Measurements from ENCODE around the gene UTP14A. TPM values are rescaled to one million over a fixed set of nuclear protein-coding genes. Genes with fewer than 3 reads are reported as not detected.
"Not testable (repeated sequence)": the region's sequence is repeated elsewhere in the genome, so short reads cannot be mapped to it uniquely, and the experiment has no call there.

Gene UTP14A
- total RNA-seq, result 10 to 100 TPM; 12.6 to 17.3 (median 14.6) TPM
- polyA plus RNA-seq, result 10 to 100 TPM; 11.2 to 14.0 (median 12.3) TPM
- long read RNA-seq, donor 1, transcript UTP14A-201 (15 exons, 2,488 nt), result major isoform, 5 of 15 reads
- long read RNA-seq, donor 1, partial matches to known transcripts, result 10 of 15 reads
- long read RNA-seq, donor 1, other reads (novel, unspliced or antisense), result 0 of 15 reads
- long read RNA-seq, donor 2, partial matches to known transcripts, result 8 of 9 reads
- long read RNA-seq, donor 2, other reads (novel, unspliced or antisense), result 0 of 9 reads

GRCh38 chrX:129905787-129906580 lies at the start of gene UTP14A:
UTP14A (plus strand) TSS chrX:129906164; CDS start chrX:129906211, 47 bp downstream.
- peak within 1 kb of the TSS; percentile 60 to 76 (median 64) for H3K4me3 ChIP-seq
- H3K36me3 ChIP-seq, result peaks cover 0 to 35% (median 25%) of the 10 kb centered on the region in 6 donors
- TF ChIP-seq POLR2A (IDR thresholded peaks at IDR 0.05) (no peak), POLR2AphosphoS5 (IDR thresholded peaks at IDR 0.05) (peak; percentile 76 to 89 (median 84)), CTCF (IDR thresholded peaks at IDR 0.05 in 8 of 11, conservative IDR thresholded peaks at IDR 0.05 in 3 of 11) (peak in 1 of 11 experiments; percentile 10)
- DNase-seq, result peak; percentile 94
- intact Hi-C loops (cut with DNase I; ENCODE audit: low total_unique reads), result no loop called here
- no peaks in the 10 kb centered on the region for H3K9me3 ChIP-seq
- peak within 1 kb of the TSS; percentile 31 to 89 (median 74) for H3K27ac ChIP-seq
- WGBS, 5 donors, result 0 to 41% (median 1%) methylated on average over 38 to 53 of the region's 53 CpGs
- no peaks in the 10 kb centered on the region for H3K27me3 ChIP-seq (replicated peaks in 1 of 7)
- H3K4me1 ChIP-seq, result peaks cover 0 to 17% (median 7%) of the 10 kb centered on the region in 6 donors

- DNase-seq; H3K36me3 ChIP-seq; intact Hi-C loops (cut with DNase I; ENCODE audit: low total_unique reads); H3K4me3 ChIP-seq; H3K27me3 ChIP-seq (replicated peaks in 1 of 7); H3K4me1 ChIP-seq; H3K9me3 ChIP-seq; H3K27ac ChIP-seq: not testable (repeated sequence)
- 65 to 100% (median 80%) methylated on average over 1 to 6 of the region's 6 CpGs for WGBS, 5 donors
Observed at GRCh38 chrX:129859134-129859533, 46.8 kb upstream of the UTP14A start.

- DNase-seq; H3K27me3 ChIP-seq (replicated peaks in 1 of 7); H3K36me3 ChIP-seq; H3K4me3 ChIP-seq; H3K9me3 ChIP-seq; H3K4me1 ChIP-seq; H3K27ac ChIP-seq; intact Hi-C loops (cut with DNase I; ENCODE audit: low total_unique reads): not testable (repeated sequence)
- WGBS, 5 donors, result 65 to 78% (median 70%) methylated on average over 3 of the region's 3 CpGs
Observed at GRCh38 chrX:129866321-129866720, 39.6 kb upstream of the UTP14A start.

GRCh38 chrX:129872524-129872923 lies 33.4 kb upstream of the UTP14A start:
- no peak overlapping the region for H3K4me3 ChIP-seq
- DNase-seq, result no peak
- no peaks in the 10 kb centered on the region for H3K4me1 ChIP-seq
- H3K27me3 ChIP-seq (replicated peaks in 1 of 7), result peaks cover 0 to 5% (median 0%) of the 10 kb centered on the region in 7 donors
- no peaks in the 10 kb centered on the region for H3K9me3 ChIP-seq
- intact Hi-C loops (cut with DNase I; ENCODE audit: low total_unique reads), result no loop called here
- 46 to 86% (median 83%) methylated on average over 1 to 2 of the region's 2 CpGs; no CpG with 5 or more reads in 1 of the 5 donors for WGBS, 5 donors
- TF ChIP-seq CTCF (IDR thresholded peaks at IDR 0.05 in 8 of 11, conservative IDR thresholded peaks at IDR 0.05 in 3 of 11) (no peak), POLR2AphosphoS5 (IDR thresholded peaks at IDR 0.05) (no peak), POLR2A (IDR thresholded peaks at IDR 0.05) (no peak)
- H3K36me3 ChIP-seq, result no peaks in the 10 kb centered on the region
- H3K27ac ChIP-seq, result no peak overlapping the region

GRCh38 chrX:129875669-129876068 lies 30.3 kb upstream of the UTP14A start:
- Histone ChIP-seq H3K9me3 (no peaks in the 10 kb centered on the region), H3K27me3 (replicated peaks in 1 of 7) (peaks cover 0 to 7% (median 0%) of the 10 kb centered on the region in 7 donors), H3K4me1 (no peaks in the 10 kb centered on the region), H3K36me3 (no peaks in the 10 kb centered on the region), H3K4me3 (no peak overlapping the region), H3K27ac (no peak overlapping the region)
- 24 to 48% (median 32%) methylated on average over 2 to 3 of the region's 3 CpGs for WGBS, 5 donors
- intact Hi-C loops (cut with DNase I; ENCODE audit: low total_unique reads), result no loop called here
- TF ChIP-seq POLR2AphosphoS5 (IDR thresholded peaks at IDR 0.05), result no peak
- TF ChIP-seq POLR2A (IDR thresholded peaks at IDR 0.05), result no peak
- no peak for TF ChIP-seq CTCF (IDR thresholded peaks at IDR 0.05 in 8 of 11, conservative IDR thresholded peaks at IDR 0.05 in 3 of 11)
- DNase-seq, result no peak
